Smooth muscle cell (in vitro differentiated cells): ENCODE measurements around the gene CCL2. TPM values are rescaled to one million over a fixed set of nuclear protein-coding genes. Genes with fewer than 3 reads are reported as not detected.
A peak's percentile ranks its signal among the peaks of the same experiment; 100 is the strongest.

Source experiments
- DNase-seq: peaks from one replicate; lab custom pipeline; 2025; ENCODE audit not compliant: unreplicated experiment; lab: John Stamatoyannopoulos, UW
- H2AFZ ChIP-seq: fragments of 200-600 bp; sonication (generic); 2 replicates; pipeline ENCODE4 v1.6.0; 2016; ENCODE audit warnings: antibody characterized with exemption, low read depth, mild to moderate bottlenecking
- H3F3A ChIP-seq: fragments of 200-600 bp; sonication (generic); 2 replicates; pipeline ENCODE4 v1.6.0; 2017; ENCODE audit warnings: antibody characterized with exemption, low read depth
- H3K27ac ChIP-seq: fragments of 200-600 bp; sonication (generic); 2 replicates; pipeline ENCODE4 v1.5.1; 2016; ENCODE audit warnings: low read depth, mild to moderate bottlenecking
- H3K27me3 ChIP-seq: fragments of 200-600 bp; sonication (generic); 2 replicates; pipeline ENCODE4 v1.6.1; 2016; ENCODE audit warnings: low read depth, mild to moderate bottlenecking
- H3K36me3 ChIP-seq: fragments of 200-600 bp; sonication (generic); 2 replicates; pipeline ENCODE4 v1.5.1; 2016; ENCODE audit warnings: low read depth
- H3K4me1 ChIP-seq: fragments of 200-600 bp; sonication (generic); 2 replicates; pipeline ENCODE4 v1.5.1; 2016; ENCODE audit warnings: low read depth
- H3K4me2 ChIP-seq: fragments of 200-600 bp; sonication (generic); 2 replicates; pipeline ENCODE4 v1.6.0; 2016; ENCODE audit warnings: mild to moderate bottlenecking
- H3K4me3 ChIP-seq: fragments of 200-600 bp; sonication (generic); 2 replicates; pipeline ENCODE4 v1.5.1; 2016; ENCODE audit warnings: mild to moderate bottlenecking
- H3K79me2 ChIP-seq: fragments of 200-600 bp; sonication (generic); 2 replicates; pipeline ENCODE4 v1.6.0; 2016; ENCODE audit warnings: low read depth, mild to moderate bottlenecking
- H3K9ac ChIP-seq: fragments of 200-600 bp; sonication (generic); 2 replicates; pipeline ENCODE4 v1.6.0; 2016; ENCODE audit warnings: low read depth
- H3K9me3 ChIP-seq: fragments of 200-600 bp; sonication (generic); replicated peaks from 2 replicates; pipeline ENCODE4 v1.5.1; 2016; ENCODE audit warnings: low read depth
- H4K20me1 ChIP-seq: fragments of 200-600 bp; sonication (generic); 2 replicates; pipeline ENCODE4 v1.6.0; 2016; ENCODE audit warnings: low read depth
- CTCF ChIP-seq: fragments of 200-600 bp; sonication (generic); IDR thresholded peaks from 2 replicates; pipeline ENCODE4 v1.5.1; 2017; ENCODE audit warnings: borderline replicate concordance, mild to moderate bottlenecking, antibody characterized with exemption; ENCODE audit not compliant: insufficient read depth, poor library complexity, severe bottlenecking
- WGBS: methylation state at CpG from one replicate; pipeline ENCODE4 v1.1.7; 2016; ENCODE audit warnings: low lambda C conversion rate; 5-methylcytosine and 5-hydroxymethylcytosine counted together
- polyA plus RNA-seq: library from polyadenylated mRNA; unstranded; fragments of >200 nt; fragmentation: Nextera tagmentation; extraction: Ambion mirVana; gene quantifications from 2 replicates; pipeline ENCODE4 v1.2.1, GENCODE V29; 2016
- total RNA-seq: library from RNA; depleted of rRNA; stranded (reverse); fragments of >200 nt; gene quantifications from 2 replicates; pipeline ENCODE4 v1.2.3, GENCODE V29; 2014

CCL2 gene
- total RNA-seq (15.6 and 33.2 TPM in 2 replicates), polyA plus RNA-seq (36.5 and 38.9 TPM in 2 replicates)

DNA sequence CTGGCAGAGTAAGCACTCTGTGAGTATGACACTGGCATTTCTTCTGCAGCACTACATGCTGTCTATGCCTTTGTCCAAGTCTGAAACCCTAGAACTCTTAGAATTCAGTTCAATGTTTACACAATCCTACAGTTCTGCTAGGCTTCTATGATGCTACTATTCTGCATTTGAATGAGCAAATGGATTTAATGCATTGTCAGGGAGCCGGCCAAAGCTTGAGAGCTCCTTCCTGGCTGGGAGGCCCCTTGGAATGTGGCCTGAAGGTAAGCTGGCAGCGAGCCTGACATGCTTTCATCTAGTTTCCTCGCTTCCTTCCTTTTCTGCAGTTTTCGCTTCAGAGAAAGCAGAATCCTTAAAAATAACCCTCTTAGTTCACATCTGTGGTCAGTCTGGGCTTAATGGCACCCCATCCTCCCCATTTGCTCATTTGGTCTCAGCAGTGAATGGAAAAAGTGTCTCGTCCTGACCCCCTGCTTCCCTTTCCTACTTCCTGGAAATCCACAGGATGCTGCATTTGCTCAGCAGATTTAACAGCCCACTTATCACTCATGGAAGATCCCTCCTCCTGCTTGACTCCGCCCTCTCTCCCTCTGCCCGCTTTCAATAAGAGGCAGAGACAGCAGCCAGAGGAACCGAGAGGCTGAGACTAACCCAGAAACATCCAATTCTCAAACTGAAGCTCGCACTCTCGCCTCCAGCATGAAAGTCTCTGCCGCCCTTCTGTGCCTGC lies at the start of gene CCL2:
Gene CCL2, plus strand, starts transcription at position 635 of the 730 bp plus-strand sequence. Its CDS starts 65 bp downstream, at position 700.
- Histone ChIP-seq H3K27ac (peak within 1 kb of the TSS; percentile 95), H3K9ac (peak within 1 kb of the TSS; percentile 23)

GRCh38 chr17:34205401-34205800 lies 49.7 kb upstream of the CCL2 start:
- H3K4me1 ChIP-seq = no peaks in the 10 kb centered on the region
- no peak overlapping the region for H3K27ac ChIP-seq
- no peaks in the 10 kb centered on the region for H3K9me3 ChIP-seq
- no peaks in the 10 kb centered on the region for H3K27me3 ChIP-seq
- no peak overlapping the region for H3K4me3 ChIP-seq
- 90% methylated on average over 1 of the region's 1 CpG for WGBS
- no peak overlapping the region for H3K9ac ChIP-seq
- no peaks in the 10 kb centered on the region for H4K20me1 ChIP-seq
- no peaks in the 10 kb centered on the region for H3F3A ChIP-seq
- H3K4me2 ChIP-seq = no peak overlapping the region
- DNase-seq = no peak
- no peak overlapping the region for H2AFZ ChIP-seq
- no peaks in the 10 kb centered on the region for H3K79me2 ChIP-seq
- no peak for TF ChIP-seq CTCF
- no peaks in the 10 kb centered on the region for H3K36me3 ChIP-seq

More for the DNA sequence above, at the start of gene CCL2:
- H4K20me1 ChIP-seq = no peaks in the 10 kb centered on the region
- no peak for DNase-seq
- H3K9me3 ChIP-seq = no peaks in the 10 kb centered on the region
- peaks cover 24% of the 10 kb centered on the region for H3K4me1 ChIP-seq
- peaks cover 18% of the 10 kb centered on the region for H3F3A ChIP-seq
- peak within 1 kb of the TSS; percentile 41 for H3K4me3 ChIP-seq
- no peaks in the 10 kb centered on the region for H3K36me3 ChIP-seq
- no peaks in the 10 kb centered on the region for H3K27me3 ChIP-seq
- WGBS = 4% methylated on average over 11 of the region's 11 CpGs
- no peaks in the 10 kb centered on the region for H3K79me2 ChIP-seq
- H3K4me2 ChIP-seq = peak within 1 kb of the TSS; percentile 83
- H2AFZ ChIP-seq = peak within 1 kb of the TSS; percentile 77
- no peak for TF ChIP-seq CTCF

GRCh38 chr17:34206569-34206968 lies 48.5 kb upstream of the CCL2 start:
- H4K20me1 ChIP-seq = no peaks in the 10 kb centered on the region
- no peaks in the 10 kb centered on the region for H3K79me2 ChIP-seq
- H3K27me3 ChIP-seq = no peaks in the 10 kb centered on the region
- no peak overlapping the region for H3K27ac ChIP-seq
- DNase-seq = no peak
- no peak overlapping the region for H3K9ac ChIP-seq
- H3K4me1 ChIP-seq = no peaks in the 10 kb centered on the region
- no peak overlapping the region for H3K4me3 ChIP-seq
- no peak for TF ChIP-seq CTCF
- no peaks in the 10 kb centered on the region for H3F3A ChIP-seq
- no peaks in the 10 kb centered on the region for H3K36me3 ChIP-seq
- H3K4me2 ChIP-seq = no peak overlapping the region
- no peak overlapping the region for H2AFZ ChIP-seq
- no peaks in the 10 kb centered on the region for H3K9me3 ChIP-seq
- 64% methylated on average over 3 of the region's 3 CpGs for WGBS

GRCh38 chr17:34207572-34207971 lies 47.5 kb upstream of the CCL2 start:
- Histone ChIP-seq H4K20me1 (no peaks in the 10 kb centered on the region), H3K79me2 (no peaks in the 10 kb centered on the region), H3F3A (no peaks in the 10 kb centered on the region), H3K4me1 (no peaks in the 10 kb centered on the region), H3K36me3 (no peaks in the 10 kb centered on the region), H3K4me2 (no peak overlapping the region), H3K9me3 (no peaks in the 10 kb centered on the region), H3K4me3 (no peak overlapping the region), H3K27me3 (no peaks in the 10 kb centered on the region), H2AFZ (no peak overlapping the region), H3K9ac (no peak overlapping the region), H3K27ac (no peak overlapping the region)
- DNase-seq = no peak
- WGBS = 79% methylated on average over 2 of the region's 2 CpGs
- TF ChIP-seq CTCF = no peak
